ENCODE results near the gene NR2F2.

The NR2F2 gene

DNA sequence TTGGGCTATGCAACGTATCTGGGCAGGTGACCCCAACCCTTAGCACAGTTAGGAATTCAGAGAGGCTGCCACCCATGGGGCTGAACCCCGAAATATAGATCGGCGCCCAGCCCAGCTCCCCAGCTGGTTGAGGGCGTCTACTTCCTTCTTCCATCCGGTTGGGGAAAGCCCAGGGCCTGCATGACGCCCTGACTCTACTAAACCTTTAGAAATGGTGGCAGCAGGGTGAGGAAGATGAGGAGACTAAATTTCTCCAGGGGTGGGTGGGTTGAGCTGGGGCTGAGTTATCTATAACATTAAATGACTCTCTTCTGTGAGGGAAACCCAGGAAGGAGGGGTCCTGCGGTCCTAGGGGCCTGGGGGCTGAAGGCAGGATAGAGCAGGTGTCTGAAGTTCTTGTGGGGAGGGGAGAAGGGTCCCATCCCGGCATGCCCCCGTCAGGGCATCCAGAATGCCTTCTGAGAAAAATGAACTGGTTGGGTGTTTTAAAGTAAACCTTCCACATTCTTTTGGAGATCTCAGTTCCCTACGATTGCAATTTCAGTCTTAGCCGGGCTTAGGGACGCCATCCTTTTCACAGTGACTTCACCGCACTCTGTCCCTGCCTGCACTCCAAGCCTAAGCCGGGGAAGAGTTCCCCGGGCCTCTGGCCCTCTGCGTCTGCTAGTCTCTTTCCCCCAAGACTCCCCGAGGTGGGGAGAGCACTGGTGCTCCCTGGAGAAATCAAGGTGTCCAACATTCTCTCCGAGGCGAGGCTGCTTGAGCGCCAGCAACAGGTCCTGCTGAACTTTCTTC is 28.5 kb downstream of the NR2F2 start:
- Histone ChIP-seq H3K9ac (ENCODE audit: insufficient read length, low read depth) (no peak overlapping the region), H3K4me1 (ENCODE audit: insufficient read depth, insufficient read length) (peaks cover 11% of the 10 kb centered on the region), H3K4me3 (ENCODE audit: insufficient read length, low read depth) (peak overlapping the region; percentile 48), H3K27me3 (ENCODE audit: insufficient read depth, insufficient read length) (peaks cover 98% of the 10 kb centered on the region), H3K9me3 (ENCODE audit: insufficient read depth, low read length) (no peaks in the 10 kb centered on the region), H3K36me3 (ENCODE audit: insufficient read depth, insufficient read length, low read length) (no peaks in the 10 kb centered on the region)
- no peak for DNase-seq (ENCODE audit: low read depth, low spot score)
- no peak for TF ChIP-seq ZNF274 (IDR thresholded peaks at IDR 0.05; ENCODE audit: low read depth, low read length)
- TF ChIP-seq SUZ12 (IDR thresholded peaks at IDR 0.05; ENCODE audit: extremely low read depth, insufficient read depth, insufficient read length): peak; percentile 62

DNA sequence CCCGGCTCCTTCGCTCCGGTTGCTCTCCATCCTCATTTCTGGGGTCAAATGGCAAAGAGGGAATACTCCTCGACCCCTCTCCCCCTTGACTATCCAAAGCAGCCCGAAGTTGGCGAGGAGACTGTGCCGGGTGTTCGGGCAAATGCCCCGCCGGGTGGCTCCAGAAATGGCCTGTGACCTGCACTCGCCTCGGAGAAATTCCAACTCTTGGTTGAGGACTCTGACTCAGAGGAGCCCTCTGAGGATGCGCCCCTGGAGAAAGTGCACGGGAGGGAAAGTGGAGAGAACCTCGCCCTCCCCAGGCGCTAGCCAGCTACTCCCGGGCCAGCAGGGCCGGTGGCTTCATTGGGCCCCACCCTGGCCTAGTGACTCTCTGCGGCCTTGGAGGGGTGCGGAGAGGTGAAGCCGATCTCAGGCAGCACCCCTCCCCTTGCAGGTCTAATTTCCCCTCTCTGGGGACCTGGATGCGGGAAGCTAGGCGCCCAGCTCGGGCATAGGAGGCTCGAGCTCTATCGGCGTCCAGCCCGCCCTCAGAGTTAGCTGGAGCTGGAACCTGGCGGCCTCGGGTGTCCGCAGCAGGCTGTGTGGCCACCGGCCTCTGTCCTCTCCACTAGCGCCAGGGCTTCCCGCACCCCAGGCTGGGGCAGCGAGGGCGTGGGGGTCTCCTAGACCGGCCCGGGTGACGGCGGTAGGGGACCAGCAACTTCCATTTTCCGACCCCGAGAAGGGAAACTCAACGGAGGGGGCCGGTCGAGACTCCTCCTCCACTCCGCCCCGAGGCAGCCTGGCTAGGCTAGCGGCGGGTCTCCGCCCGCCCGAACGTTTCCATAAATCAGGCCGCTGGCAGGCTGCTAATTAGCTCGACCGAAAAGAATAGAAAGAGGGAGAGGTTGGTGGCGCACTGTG is 29.4 kb downstream of the NR2F2 start:
- Histone ChIP-seq H3K36me3 (ENCODE audit: insufficient read depth, insufficient read length, low read length) (no peaks in the 10 kb centered on the region), H3K4me1 (ENCODE audit: insufficient read depth, insufficient read length) (peaks cover 9% of the 10 kb centered on the region), H3K4me3 (ENCODE audit: insufficient read length, low read depth) (peak overlapping the region; percentile 48), H3K9ac (ENCODE audit: insufficient read length, low read depth) (peak overlapping the region; percentile 50), H3K27me3 (ENCODE audit: insufficient read depth, insufficient read length) (peaks cover 98% of the 10 kb centered on the region), H3K9me3 (ENCODE audit: insufficient read depth, low read length) (no peaks in the 10 kb centered on the region)
- DNase-seq (ENCODE audit: low read depth, low spot score): no peak
- TF ChIP-seq ZNF274 (IDR thresholded peaks at IDR 0.05; ENCODE audit: low read depth, low read length): no peak
- TF ChIP-seq SUZ12 (IDR thresholded peaks at IDR 0.05; ENCODE audit: extremely low read depth, insufficient read depth, insufficient read length): no peak
- TF ChIP-seq YY1 (IDR thresholded peaks at IDR 0.05; ENCODE audit: insufficient read depth, insufficient read length): no peak

DNA sequence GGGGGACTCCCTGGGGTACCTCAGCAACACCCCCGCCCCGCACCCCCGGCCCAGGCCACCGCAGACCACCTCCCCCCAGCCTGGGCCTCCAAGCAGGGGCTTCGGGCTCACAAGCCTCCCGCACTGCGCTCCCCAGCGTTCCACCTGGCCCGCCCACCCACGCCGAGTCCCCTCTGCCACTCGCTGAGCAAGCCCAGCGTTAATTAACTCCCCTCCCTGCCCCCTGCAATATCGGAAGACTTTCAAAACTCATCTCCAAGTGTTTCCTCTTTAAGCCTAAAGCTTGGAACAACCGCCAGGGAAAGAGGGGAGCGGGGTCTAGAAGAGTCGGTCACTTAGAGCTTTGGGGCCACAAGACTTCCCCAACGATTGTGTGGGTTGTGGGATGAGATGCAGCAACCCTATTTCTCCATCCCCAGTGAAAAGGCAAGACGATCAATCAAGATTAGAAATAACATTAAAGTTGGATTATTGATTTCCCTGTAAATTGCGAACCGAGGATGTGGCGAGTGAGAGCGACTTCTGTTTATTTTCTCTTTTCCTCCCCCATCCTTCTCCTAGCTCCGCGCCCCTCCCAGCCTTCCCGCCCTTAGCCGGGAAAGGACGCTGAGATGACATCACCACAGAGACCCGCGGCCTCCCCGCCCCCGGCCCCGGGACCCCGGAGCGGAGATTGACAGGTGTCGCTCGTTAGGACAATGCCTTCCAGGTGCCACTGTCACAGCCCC is 30.2 kb downstream of the NR2F2 start:
- TF ChIP-seq SUZ12 (IDR thresholded peaks at IDR 0.05; ENCODE audit: extremely low read depth, insufficient read depth, insufficient read length) (no peak), ZNF274 (IDR thresholded peaks at IDR 0.05; ENCODE audit: low read depth, low read length) (no peak), YY1 (IDR thresholded peaks at IDR 0.05; ENCODE audit: insufficient read depth, insufficient read length) (no peak)
- no peak for DNase-seq (ENCODE audit: low read depth, low spot score)
- H3K27me3 ChIP-seq (ENCODE audit: insufficient read depth, insufficient read length): peaks cover 98% of the 10 kb centered on the region
- no peaks in the 10 kb centered on the region for H3K36me3 ChIP-seq (ENCODE audit: insufficient read depth, insufficient read length, low read length)
- H3K4me1 ChIP-seq (ENCODE audit: insufficient read depth, insufficient read length): peaks cover 11% of the 10 kb centered on the region
- H3K4me3 ChIP-seq (ENCODE audit: insufficient read length, low read depth): peak overlapping the region; percentile 33
- H3K9me3 ChIP-seq (ENCODE audit: insufficient read depth, low read length): no peaks in the 10 kb centered on the region
- H3K9ac ChIP-seq (ENCODE audit: insufficient read length, low read depth): no peak overlapping the region

DNA sequence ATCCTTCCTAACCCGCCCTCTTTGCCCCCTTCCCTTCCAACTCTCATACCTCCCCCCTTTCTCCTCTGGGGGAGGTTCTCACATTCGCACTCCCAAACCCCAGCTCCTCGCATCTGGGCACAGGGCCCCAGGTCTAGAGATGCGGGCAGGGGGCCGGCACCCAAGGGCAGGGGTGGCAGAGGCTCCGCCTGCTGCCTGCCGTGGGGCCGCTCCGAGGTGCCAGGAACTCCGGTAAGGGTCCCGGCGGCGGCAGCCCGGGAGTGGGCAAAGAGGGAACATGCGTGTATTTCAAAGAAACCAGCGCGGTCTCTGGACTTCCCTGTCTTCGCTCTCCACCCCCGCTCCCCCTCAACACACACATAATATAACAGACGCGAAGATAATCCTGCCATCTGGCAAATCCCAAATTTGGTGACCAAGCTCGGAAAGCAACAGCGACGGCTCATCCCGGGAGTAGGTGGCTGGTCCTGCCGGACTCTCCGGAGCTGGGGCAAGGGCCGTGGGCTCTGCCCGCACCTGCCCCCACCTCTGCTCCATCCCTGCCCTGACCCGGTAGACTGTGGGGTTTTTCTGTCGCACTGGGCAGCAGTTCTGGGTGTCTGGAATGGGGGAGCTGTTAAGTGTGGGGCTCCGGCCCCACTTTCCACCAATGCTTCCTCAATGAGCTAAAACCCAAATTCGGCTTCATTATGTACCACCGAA is 31.0 kb downstream of the NR2F2 start:
- DNase-seq (ENCODE audit: low read depth, low spot score): no peak
- Histone ChIP-seq H3K9me3 (ENCODE audit: insufficient read depth, low read length) (no peaks in the 10 kb centered on the region), H3K4me1 (ENCODE audit: insufficient read depth, insufficient read length) (peaks cover 16% of the 10 kb centered on the region), H3K27me3 (ENCODE audit: insufficient read depth, insufficient read length) (peaks cover 98% of the 10 kb centered on the region), H3K36me3 (ENCODE audit: insufficient read depth, insufficient read length, low read length) (no peaks in the 10 kb centered on the region), H3K4me3 (ENCODE audit: insufficient read length, low read depth) (peak overlapping the region; percentile 33), H3K9ac (ENCODE audit: insufficient read length, low read depth) (no peak overlapping the region)
- peak; percentile 86 for TF ChIP-seq SUZ12 (IDR thresholded peaks at IDR 0.05; ENCODE audit: extremely low read depth, insufficient read depth, insufficient read length)
- no peak for TF ChIP-seq YY1 (IDR thresholded peaks at IDR 0.05; ENCODE audit: insufficient read depth, insufficient read length)

DNA sequence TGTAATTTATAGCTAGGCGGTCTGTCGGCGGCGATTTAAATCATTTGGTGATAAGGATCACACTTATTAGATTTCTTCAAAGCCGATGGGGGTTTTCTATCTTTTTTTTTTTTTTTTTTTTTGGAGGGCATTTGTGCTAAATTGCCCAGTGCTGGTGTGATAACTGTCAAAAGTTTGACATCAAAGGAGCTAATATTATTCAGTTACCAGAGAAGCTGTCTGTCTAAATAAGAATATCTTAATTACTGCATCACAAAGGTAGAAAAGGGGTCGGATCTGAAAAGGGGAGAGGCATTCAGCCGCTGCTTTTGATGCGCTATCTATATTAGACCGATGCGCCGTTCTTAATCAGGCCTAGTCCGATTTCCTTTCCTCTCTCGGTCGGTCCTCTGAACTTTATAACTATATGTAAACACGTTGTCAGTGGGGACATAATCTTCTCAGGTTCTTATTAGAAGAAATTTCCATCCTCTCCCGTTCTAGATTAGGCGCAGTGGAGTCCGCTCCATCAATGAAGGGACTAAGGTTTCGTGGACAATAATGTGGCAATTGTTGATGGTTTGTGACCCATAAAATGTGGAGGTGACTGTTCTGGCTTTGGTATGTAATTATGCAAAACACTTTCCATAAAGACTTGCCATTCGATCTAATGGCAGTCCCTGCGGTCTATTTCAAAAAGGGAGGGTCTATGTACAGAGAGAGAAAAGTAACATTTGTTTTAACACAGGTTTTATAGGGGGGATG is 31.7 kb downstream of the NR2F2 start:
- no peaks in the 10 kb centered on the region for H3K36me3 ChIP-seq (ENCODE audit: insufficient read depth, insufficient read length, low read length)
- no peak for DNase-seq (ENCODE audit: low read depth, low spot score)
- H3K27me3 ChIP-seq (ENCODE audit: insufficient read depth, insufficient read length): peaks cover 98% of the 10 kb centered on the region
- H3K4me3 ChIP-seq (ENCODE audit: insufficient read length, low read depth): no peak overlapping the region
- peaks cover 18% of the 10 kb centered on the region for H3K4me1 ChIP-seq (ENCODE audit: insufficient read depth, insufficient read length)
- no peak for TF ChIP-seq ZNF274 (IDR thresholded peaks at IDR 0.05; ENCODE audit: low read depth, low read length)
- TF ChIP-seq YY1 (IDR thresholded peaks at IDR 0.05; ENCODE audit: insufficient read depth, insufficient read length): no peak
- TF ChIP-seq SUZ12 (IDR thresholded peaks at IDR 0.05; ENCODE audit: extremely low read depth, insufficient read depth, insufficient read length): peak; percentile 46
- no peaks in the 10 kb centered on the region for H3K9me3 ChIP-seq (ENCODE audit: insufficient read depth, low read length)
- H3K9ac ChIP-seq (ENCODE audit: insufficient read length, low read depth): no peak overlapping the region
